Measurements from ENCODE around the gene HOXB13.
"Not testable (repeated sequence)": the region's sequence is repeated elsewhere in the genome, so short reads cannot be mapped to it uniquely, and the experiment has no call there.

Gene HOXB13

DNA sequence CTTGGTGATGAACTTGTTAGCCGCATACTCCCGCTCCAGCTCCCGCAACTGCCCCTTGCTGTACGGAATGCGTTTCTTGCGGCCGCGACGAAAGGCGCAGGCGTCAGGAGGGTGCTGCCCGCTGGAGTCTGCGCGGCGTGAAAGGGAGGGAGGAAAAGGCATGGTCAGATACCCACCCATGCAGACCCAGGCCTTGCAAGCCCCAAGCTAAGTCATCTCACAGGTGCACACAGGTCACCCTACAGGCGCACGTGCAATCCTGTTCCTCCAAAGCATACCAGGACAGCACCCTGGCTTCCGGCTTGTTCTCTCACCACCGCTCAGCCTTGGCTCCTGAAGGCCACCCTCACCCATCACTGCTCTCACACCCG is 1.6 kb downstream of the HOXB13 start:
- no peak for DNase-seq (ENCODE audit: extremely low read depth in 1 of 2, low read depth in 1 of 2)

DNA sequence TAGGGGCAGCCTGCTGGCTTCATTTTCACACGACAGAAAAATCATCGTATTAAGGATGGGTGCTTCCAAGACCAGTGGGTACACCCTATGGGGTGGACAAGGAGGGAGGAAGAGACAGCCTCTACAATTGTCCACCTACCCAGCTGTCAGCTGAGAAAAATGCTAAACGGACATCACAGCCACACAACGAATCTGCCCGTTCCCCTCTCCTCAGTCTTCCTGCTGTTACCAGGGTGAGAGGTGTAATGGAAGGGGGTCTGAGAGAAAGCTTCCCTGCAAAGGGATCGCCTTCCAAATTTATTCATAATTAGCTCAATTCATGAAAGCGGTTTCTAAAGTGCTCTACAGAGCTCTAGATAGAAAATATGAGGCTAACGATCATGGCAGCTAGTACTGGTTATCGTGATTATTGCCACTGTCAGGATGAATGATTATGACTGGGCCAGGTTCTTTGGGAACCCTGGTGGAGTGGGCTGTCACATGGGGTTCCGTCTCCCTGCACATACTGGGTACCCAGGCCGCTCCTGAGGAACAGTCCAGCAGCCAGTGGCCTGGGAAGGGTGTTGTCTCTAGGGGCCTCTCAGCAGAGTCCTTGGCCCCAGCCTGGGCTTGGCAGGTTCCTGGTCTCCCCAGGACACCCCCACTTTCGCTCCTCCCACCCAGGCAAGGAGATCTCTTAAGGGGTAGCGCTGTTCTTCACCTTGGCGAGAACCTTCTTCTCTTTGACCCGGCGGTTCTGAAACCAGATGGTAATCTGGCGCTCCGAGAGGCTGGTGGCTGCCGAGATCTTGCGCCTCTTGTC is 2.2 kb downstream of the HOXB13 start:
- DNase-seq (ENCODE audit: extremely low read depth in 1 of 2, low read depth in 1 of 2), result no peak

DNA sequence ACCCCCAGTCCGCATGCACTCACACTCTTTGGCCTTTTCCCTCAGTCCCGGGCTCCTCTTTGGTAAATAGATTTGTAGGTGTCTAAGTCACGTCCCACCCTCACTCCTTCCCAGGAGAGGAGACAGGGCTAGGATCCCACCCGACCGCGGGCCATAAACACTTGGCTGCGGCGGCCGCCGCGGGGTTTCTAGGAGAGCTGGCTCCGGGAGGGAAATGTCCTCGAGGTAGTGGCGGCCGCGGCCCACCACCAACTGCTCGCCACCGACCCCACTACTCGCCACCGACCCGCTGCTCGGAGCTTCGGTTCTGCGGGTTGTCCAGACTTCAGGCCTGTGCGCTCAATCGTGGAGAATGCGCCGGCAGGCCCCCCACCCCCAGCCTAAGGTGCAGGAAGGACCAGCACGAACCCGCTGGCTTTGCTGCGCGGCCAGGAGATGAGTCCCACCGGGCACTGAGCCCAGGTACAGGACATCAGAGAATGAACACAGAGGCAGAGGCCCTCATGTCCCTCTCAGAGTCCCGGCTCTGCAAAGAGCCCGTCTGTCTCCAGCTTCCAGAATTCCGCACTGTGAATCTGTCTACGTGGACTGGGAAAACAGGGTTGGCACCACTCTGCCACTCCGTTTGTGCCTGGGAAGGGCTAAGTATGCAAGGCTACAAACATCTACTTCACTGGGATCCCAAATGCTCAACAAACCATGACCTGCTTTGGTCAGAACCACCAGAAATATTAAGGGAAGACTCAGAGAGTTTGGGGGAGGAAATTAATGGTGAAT is 3.1 kb downstream of the HOXB13 start:
- no peak for DNase-seq (ENCODE audit: extremely low read depth in 1 of 2, low read depth in 1 of 2)

DNA sequence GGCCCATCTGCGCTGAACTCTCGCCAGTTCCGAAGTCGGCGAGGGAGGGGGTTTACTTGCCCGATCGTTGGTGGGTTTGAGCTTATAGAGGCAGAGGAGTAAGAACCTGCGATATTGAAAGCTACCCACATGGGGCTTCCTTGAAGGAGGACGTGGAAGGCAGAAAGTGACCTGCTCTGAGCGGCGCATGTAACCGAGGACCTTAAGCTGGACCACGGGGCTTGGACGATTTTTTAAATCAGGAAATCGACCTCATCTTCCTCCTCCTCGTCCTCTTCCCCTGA is 3.6 kb downstream of the HOXB13 start:
- DNase-seq (ENCODE audit: extremely low read depth in 1 of 2, low read depth in 1 of 2), result no peak

DNA sequence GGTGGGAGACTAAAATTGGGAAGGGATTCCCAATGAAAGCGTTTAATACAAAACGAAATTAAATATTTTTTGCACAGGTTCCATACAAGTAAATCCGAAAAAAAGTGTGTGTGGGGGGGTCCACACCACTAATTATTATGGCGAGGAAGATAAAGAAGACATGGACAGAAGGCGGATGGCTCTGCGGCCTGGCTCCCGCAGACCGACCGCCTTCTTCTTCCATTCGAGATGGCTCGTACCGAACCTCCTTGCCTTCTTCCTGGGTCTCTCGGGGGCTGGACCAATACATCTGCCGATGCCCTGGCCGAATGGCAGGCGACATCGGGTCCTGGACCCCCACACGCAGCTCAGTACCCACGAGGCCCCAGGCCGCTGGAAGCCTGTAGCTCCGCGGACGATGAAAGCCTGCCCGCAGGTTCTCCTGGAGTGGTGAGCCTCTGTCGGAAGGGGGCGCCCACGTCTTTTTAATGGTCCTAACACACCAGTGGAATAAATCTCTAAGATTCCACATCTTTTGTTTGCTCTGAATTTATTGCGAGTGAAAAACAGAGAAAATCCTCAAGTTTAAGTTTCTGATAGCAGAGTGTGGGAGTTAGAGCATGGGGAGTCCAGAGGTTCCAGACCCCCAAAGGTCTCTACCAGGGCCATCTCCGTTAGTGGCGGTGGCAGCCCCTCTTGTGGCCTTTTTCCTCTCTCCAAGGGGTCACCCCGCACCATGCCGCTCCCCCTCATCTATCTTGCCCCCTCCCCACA is 4.1 kb downstream of the HOXB13 start:
- DNase-seq (ENCODE audit: extremely low read depth in 1 of 2, low read depth in 1 of 2), result peak; percentile 23 to 69

DNA sequence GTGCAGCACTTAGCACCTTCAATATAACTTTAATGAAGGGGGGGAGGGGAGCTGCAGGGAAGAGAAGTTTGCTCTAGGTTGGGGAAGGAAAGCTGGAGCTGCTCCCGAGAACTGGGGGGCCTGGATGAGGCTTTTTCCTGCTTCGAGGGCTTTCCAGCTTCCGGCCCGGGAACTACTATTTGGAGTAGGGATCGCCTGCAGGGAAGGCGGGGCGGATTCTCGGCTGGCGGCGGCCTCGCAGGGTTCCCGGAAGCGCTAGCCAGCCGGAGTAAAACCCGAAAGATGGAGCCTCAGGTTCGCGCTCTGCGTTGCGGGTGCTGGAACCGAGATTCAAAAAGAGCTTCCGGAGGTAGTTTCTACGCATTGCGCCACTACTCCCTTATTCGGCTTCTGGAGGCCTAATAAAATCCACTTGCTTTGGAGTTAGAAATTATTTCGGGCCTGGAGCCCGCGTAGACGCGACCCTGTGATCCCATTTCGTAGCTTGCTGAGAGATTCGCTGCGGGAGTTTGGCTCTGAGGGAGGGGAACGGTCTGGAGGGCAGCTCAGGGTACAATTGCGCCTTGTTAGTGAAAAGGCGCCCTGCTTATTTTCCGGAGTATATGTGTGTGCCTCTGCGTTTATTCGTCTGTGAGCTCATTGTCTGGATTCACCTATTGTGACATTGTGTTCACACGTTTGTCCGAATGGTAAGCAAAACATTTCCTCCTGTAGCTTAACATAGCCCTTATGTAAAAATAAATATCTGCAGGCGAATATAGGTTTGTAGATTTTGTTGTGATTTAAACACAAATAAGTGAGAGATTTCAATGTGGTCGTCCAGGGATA is 4.9 kb downstream of the HOXB13 start:
- DNase-seq (ENCODE audit: extremely low read depth in 1 of 2, low read depth in 1 of 2), result no peak

DNA sequence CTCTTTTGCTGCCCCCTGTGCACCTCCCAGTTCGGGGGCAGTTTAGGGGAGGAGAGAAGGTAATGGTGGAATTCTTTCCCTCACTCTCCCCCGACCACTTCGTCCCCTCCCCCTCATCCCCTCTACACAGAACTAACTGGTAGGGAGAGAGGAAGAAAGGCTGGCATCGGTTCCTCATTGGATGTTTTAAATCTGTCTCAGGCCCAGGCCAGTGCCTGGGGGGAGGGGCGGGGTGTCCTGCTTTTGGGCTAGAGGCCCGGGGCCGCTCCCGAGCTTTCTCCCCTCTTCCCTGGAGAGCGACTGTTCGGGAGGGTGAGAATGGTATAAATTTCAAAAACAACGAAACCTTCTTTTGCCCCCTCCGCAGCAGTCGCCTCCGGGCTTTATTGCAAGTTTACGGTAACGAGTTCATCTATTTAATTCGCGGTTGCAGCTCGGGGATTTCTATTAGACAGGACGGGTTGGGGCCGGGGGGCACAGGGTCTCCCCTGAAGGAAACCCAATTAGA is 5.6 kb downstream of the HOXB13 start, which contains the start of gene PRAC2:
Gene PRAC2, plus strand, starts transcription at position 271 of the 508 bp plus-strand sequence. CDS start 1,226 bp downstream, outside the sequence.
- no peak for DNase-seq (ENCODE audit: extremely low read depth in 1 of 2, low read depth in 1 of 2)

DNA sequence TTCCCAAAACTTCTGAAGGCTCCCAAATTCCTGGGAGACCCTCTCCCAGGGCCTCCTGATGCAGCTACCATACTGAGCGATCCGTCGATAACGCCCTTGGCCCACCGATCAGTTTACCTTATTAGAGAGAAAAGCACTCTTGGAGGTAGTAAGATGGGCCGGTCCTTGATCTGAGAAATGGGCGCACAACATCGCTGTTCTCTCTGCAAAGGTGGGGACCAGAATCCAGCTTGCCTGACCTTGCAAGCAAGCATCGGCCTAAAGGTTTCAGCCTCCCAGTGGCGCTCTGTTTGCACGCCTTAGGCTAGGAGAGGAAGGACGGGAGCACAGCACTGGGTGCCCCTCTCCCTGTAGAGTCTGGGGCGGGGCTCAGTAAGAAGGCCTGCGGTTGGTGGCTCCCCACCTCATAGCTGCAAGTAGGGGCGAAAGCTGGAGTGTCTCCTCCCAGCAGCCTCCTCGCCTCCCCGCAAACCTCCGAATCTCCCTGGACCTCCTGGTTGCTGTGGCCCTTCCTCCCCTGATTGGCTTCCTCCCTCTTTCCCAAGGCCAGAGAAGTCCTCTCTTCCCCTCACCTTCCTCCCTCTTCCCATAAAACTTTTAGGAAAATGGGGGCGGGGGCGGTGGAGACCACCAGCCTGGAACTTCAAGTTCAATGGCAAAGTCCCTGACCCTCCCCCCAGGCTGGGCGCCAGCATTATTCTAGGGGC is 6.2 kb downstream of the HOXB13 start, which contains the start of gene PRAC1:
Gene PRAC1, minus strand, starts transcription at position 318 of the 707 bp plus-strand sequence. Its CDS starts 126 bp downstream, at position 192.
- no peak for DNase-seq (ENCODE audit: extremely low read depth in 1 of 2, low read depth in 1 of 2)

DNA sequence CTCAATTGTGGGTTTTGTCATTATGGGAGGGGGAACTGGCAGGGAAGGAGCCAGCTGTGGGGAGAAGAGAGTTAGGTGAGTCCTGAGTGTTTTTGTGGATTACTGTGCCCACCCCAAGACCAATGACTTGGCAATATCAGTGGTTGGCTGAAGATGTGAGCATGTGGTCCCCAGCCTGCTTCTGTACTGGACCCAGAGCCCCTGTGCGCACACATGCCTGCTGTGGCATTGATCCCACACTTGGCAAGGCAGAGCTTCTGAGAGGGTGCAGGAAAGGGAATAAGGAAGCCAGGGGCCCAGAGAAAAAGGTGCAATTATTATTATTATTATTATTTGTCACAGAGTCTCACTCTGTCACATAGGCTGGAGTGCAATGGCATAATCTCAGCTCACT is 7.5 kb downstream of the HOXB13 start:
- no peak for DNase-seq (ENCODE audit: extremely low read depth in 1 of 2, low read depth in 1 of 2)

DNA sequence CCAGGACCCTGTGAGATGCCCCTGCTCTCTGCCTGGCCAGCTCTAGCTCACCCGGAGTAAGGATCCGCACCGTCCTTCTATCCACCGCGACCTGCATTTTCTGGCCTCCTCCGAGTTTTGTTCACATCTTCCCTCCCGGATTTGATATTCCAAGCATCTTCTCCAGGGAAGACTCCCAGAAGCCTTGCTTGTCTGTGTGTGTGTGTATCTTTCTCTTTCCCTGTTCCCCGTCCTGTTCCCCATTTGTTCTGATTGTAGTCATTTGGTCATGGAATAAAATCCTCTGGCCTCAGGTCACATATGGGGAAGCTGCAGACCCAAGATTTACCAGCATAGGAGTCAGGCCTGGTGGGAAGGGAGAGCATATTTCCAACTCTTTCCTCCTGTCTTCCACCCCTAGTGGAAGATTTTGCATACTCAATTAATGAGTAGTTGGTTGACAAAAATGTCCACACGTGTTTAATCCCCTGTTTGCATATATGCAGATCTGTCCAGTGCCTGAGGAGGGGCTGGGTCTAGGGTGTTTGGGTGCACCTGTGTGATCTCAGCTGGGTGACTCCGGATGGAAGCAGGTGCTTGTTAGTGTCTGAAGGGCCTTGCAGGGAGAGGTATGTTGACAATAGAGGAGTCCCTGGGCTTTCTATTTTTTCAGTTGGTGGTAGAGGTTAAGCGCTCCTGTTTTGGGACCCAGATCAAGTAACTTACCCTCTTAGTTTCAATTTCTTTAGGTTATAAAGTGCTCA is 8.1 kb downstream of the HOXB13 start:
- DNase-seq (ENCODE audit: extremely low read depth in 1 of 2, low read depth in 1 of 2), result no peak

DNA sequence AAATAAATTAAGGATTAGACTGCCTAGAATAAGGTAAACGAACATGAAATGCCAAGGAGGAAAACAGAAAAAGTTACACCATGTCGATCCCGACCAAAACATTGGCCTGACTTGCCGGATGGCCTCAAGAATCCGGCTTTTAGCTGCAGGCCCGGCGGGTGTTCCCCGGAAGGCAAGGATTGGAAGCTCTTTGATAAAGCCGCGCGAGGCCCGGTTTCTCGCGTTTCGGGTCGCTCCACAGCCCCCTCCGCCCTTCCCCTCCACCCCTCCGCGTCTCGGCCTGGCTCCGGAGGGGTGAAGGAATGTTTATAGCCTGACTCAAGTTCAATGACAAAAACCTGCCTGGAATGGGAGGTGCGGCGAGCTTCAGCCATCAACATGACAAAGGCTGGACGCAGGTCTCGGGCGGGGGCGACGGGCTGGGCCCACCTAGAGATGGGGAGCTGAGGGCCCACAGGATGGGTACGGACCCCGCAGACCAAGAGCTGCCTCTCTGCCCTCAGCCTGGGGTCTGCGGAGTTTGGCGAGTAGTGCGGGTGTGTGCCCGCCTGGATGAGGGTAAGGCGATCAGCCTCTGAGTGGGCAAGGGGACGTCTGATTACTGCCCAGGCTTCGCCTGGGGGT is 8.8 kb downstream of the HOXB13 start:
- no peak for DNase-seq (ENCODE audit: extremely low read depth in 1 of 2, low read depth in 1 of 2)

DNA sequence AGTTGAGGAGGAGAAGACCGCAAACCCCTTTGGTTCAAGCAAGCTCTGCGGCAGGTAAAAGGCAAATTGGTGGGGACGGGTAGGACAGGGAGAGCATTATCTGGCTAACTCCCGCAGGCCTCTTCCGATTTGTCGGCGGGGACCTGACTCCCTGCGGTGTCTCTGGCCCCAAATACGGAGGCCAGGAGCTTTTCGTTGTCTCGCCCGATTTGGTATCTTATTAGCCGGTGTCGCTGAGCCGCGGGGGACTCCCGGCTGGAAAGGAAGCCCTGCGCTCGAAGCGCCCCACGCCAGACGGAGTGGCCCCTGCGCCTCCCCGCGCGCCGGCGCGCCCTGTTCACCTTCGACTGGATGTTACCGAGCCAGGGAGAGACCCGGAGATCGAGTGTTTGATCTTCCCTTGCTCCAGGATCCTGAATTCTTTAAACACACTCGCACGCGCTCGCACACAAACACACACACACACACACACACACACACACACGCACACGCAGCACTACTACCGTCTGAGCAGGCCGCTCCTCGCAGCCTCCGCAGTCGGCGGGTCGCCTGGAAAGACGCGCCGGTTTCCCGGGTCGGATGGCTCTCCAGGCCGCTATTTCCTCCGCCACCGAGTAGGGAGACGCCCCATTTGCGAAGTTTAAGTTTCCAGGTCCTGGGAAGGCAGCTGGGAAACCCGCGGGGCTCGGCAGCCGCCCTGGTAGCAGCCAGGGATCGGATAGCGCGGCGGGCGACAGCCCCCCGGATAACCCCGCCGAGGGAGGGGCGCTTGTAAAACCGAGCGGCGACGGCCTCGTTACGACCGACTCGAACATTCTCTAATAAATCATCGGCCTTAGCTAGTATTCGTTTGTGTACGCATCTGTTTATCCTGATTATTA is 9.5 kb downstream of the HOXB13 start:
- no peak for DNase-seq (ENCODE audit: extremely low read depth in 1 of 2, low read depth in 1 of 2)

DNA sequence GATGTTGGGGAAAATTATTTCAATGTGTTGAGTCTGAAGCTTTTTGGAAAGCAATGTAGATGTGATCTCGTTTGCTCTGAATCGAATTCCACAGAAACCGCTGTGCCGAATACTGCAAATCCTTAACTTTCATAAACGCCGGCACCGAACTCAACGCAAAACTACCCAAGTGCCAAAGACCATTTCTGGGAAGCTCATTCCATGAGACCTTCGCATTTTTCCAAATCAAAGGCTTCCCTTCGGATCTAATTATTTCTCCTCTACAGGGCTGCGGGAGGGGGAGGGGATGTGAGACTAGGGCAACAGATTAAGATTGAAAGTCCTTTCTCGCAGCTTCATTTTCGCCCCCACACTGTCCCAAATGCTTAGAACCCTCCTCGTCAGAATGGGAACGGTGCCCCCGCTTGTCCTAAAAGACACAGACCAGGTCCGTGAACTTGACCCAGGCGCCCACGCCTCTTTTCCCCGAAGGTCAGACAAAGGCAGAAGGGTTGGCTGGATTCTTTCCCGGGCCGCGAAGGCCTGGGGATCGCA is 10.3 kb downstream of the HOXB13 start:
- DNase-seq (ENCODE audit: extremely low read depth in 1 of 2, low read depth in 1 of 2), result no peak

DNA sequence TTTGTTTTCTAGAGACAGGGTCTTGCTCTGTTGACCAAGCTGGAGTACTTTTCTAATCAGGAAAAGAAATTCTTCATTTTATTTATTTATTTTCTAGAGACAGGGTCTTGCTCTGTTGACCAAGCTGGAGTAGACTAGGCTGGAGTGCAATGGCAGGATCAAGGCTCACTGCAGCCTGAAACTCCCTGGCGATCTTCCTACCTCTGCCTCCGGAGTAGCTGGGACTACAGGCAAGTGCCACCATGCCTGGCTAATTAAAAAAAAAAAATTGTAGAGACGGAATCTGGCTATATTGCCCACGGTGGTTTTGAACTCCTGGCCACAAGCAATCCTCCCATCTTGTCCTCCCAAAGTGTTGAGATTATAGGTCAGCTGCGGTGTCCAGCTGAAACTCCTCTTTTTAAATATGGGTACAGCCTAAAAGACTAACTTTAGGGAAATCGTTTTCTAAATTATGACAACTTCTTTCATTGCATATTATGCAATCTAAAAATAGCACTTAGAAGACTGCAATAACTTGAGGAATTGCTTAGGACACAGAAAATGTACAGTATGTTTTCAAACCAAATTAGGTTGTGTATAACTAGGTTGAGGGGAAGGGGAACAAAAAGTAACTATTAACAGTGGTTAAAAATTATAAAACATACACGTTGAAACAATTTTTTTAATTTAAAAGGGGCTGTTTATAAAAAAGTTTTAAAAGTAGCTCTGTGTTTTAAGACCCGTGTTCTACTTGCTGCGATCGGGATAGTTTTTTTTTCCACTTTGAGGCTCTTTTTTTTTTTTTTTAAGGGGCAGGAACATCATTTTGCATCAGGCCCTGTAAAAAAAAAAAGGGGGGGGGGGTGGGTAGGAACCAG is 11.0 kb downstream of the HOXB13 start:
- DNase-seq (ENCODE audit: extremely low read depth in 1 of 2, low read depth in 1 of 2), result no peak

DNA sequence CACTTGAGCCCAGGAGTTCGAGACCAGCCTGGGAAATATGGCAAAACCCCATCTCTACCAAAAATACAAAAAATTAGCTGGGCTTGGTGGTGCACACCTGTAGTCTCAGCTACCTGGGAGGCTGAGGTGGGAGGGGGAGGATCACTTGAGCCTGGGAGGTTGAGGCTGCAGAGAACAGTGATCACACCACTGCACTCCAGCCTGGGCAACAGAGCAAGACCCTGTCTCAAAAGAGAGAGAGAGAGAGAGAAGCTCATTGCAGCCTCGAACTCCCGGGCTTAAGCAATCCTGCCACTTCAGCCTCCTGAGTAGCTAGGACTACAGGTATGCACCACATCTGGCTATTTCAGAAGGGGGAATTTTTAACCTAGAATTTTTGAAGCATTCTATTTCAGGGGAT is 12.0 kb downstream of the HOXB13 start:
- DNase-seq (ENCODE audit: extremely low read depth in 1 of 2, low read depth in 1 of 2), result not testable (repeated sequence)
